Ascending aorta (tissue), 2 donors: Measurements from ENCODE around the gene CREB5. TPM values are rescaled to one million over a fixed set of nuclear protein-coding genes. Genes with fewer than 3 reads are reported as not detected.

ENCODE experiments used
- DNase-seq, 2 donors: peaks; one replicate each; pipeline ENCODE4 v3.0.0-alpha.2; 2019; ENCODE audit warnings: low spot score in 2 of 2
- H3K27ac ChIP-seq, 2 donors: fragments of 200-600 bp; sonication (generic); one replicate each; pipeline ENCODE4 v1.5.1; 2016 to 2017; ENCODE audit warnings: mild to moderate bottlenecking in 1 of 2
- H3K27me3 ChIP-seq: fragments of 200-600 bp; sonication (generic); one replicate; pipeline ENCODE4 v1.5.1; 2017
- H3K36me3 ChIP-seq, 2 donors: fragments of 200-600 bp; sonication (generic); one replicate each; pipeline ENCODE4 v1.5.1; 2016
- H3K4me1 ChIP-seq, 2 donors: fragments of 200-600 bp; sonication (generic); one replicate each; pipeline ENCODE4 v1.5.1; 2016 to 2017; ENCODE audit warnings: mild to moderate bottlenecking in 1 of 2
- H3K4me3 ChIP-seq, 2 donors: fragments of 200-600 bp; sonication (generic); one replicate each; pipeline ENCODE4 v1.5.1; 2016 to 2017; ENCODE audit warnings: mild to moderate bottlenecking in 1 of 2
- H3K9me3 ChIP-seq, 2 donors: fragments of 200-600 bp; sonication (generic); one replicate each; pipeline ENCODE4 v1.5.1; 2016
- intact Hi-C: fragments of 100-400 bp; cut with DNase I; formaldehyde crosslinking; loops from one replicate; pipeline ENCODE4 v1.15.1; 2023
- total RNA-seq: library from RNA; depleted of rRNA; stranded (reverse); fragments of >200 nt; gene quantifications from one replicate; pipeline ENCODE4 v1.1.0, GENCODE V29; 2016
- TF ChIP-seq, protein P1 (sequence below), 3 experiments: fragments of 200-600 bp in 2 of 3; fragments of 450-650 bp in 1 of 3; sonication (generic) in 2 of 3; IDR thresholded peaks; one replicate each; pipeline ENCODE4 v1.5.1; 2016 to 2019; ENCODE audit warnings: antibody characterized with exemption in 3 of 3, mild to moderate bottlenecking in 1 of 3, moderate library complexity in 1 of 3

Gene CREB5
- total RNA-seq, 1 donor from 2014 or later, result 143 TPM

DNA sequence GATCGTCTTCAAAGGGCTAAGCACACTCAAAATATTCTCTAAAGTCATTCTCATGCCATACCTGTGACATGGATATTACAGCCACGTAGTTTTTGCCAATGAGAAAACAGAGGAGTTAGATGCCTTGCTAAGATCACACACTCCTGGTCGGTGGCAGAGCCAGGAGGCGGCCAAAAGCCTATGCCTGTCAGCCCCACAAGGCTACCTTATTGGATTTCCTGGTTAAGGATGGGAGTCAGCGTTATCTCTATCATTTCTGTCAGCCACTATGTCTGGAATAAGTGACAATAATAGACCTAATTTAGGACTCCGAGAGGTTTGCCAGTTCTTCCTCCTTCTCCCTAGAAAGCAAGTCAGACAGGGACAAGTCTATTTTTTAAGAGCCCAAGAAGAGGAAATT, 295.0 kb downstream of the CREB5 start:
- Histone ChIP-seq H3K4me1 (no peaks in the 10 kb centered on the region), H3K27ac (no peak overlapping the region), H3K27me3 (no peaks in the 10 kb centered on the region), H3K4me3 (no peak overlapping the region), H3K36me3 (no peaks in the 10 kb centered on the region), H3K9me3 (no peaks in the 10 kb centered on the region)
- no peak for DNase-seq
- intact Hi-C loops, result no loop called here
- TF ChIP-seq, protein P1, sequence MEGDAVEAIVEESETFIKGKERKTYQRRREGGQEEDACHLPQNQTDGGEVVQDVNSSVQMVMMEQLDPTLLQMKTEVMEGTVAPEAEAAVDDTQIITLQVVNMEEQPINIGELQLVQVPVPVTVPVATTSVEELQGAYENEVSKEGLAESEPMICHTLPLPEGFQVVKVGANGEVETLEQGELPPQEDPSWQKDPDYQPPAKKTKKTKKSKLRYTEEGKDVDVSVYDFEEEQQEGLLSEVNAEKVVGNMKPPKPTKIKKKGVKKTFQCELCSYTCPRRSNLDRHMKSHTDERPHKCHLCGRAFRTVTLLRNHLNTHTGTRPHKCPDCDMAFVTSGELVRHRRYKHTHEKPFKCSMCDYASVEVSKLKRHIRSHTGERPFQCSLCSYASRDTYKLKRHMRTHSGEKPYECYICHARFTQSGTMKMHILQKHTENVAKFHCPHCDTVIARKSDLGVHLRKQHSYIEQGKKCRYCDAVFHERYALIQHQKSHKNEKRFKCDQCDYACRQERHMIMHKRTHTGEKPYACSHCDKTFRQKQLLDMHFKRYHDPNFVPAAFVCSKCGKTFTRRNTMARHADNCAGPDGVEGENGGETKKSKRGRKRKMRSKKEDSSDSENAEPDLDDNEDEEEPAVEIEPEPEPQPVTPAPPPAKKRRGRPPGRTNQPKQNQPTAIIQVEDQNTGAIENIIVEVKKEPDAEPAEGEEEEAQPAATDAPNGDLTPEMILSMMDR (IDR thresholded peaks at IDR 0.05), result no peak

DNA sequence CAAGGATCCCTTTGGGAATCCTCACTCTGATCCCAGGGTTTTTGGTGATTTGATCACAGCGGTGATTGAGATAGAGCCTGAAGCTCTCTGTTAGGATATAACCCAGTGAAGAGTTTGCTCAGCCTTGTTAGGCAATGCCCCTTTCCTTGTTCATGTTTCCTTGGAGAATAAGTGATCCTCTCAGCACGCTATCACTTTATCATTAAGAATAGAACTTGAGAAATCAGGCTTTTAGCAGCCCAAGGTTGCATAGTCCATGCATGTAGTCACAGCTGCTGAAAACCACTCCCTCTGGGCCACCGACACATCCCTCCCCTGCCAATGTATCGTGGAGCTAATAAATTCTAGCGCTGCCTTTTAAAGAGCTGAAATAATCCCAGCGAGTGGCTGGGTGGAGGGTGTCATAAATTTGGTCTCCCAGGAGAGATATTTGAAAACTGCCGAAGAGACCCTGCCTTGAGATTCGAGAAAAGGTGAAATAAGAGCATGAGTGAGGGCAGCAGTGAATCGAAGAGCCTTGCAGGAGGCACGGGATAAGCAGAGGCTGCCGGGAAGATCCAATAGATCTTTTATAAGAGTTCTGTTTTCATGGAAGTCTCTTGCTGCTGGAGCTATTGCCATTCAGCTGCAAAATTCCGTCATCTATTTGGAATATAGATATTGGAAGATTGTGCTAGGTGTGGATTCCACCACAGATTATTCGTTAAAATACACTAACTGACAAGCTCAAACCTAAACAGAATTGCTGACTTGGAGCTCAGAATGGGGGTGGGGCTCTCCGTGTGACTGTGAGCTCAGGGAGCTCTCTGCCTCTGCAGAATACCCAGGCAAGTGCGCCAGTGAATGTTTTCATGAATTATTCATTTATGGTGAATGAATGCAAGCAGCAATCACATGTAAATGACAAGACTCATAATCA, 296.0 kb downstream of the CREB5 start:
- Histone ChIP-seq H3K27me3 (no peaks in the 10 kb centered on the region), H3K36me3 (no peaks in the 10 kb centered on the region), H3K4me3 (peak overlapping the region; percentile 2 to 47), H3K4me1 (no peaks in the 10 kb centered on the region), H3K27ac (no peak overlapping the region), H3K9me3 (no peaks in the 10 kb centered on the region)
- intact Hi-C loops, result no loop called here
- TF ChIP-seq, protein P1 (IDR thresholded peaks at IDR 0.05), result no peak
- DNase-seq, result no peak

DNA sequence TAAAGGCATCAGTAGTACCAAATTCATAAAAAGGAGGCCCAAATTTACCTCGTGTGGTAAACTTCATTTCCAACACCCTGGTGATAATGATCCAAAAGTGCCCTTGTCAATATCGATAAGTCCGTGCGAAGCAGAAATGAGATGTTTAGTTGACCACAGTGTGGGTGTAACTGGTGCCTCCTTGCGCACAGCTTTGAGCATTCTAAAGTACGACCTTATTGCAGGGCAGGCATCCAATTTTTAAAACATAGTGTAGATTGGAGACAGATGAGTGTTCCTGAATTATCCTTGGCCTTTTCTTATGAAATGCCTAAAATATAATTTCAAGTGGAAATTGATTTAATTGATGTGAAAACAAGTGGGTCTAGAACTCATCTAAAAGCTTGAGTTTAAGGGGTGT, 297.4 kb downstream of the CREB5 start:
- no peaks in the 10 kb centered on the region for H3K9me3 ChIP-seq
- H3K4me3 ChIP-seq, result no peak overlapping the region
- no peak overlapping the region for H3K27ac ChIP-seq
- no peaks in the 10 kb centered on the region for H3K36me3 ChIP-seq
- intact Hi-C loops, result no loop called here
- H3K27me3 ChIP-seq, result no peaks in the 10 kb centered on the region
- no peaks in the 10 kb centered on the region for H3K4me1 ChIP-seq
- TF ChIP-seq, protein P1 (IDR thresholded peaks at IDR 0.05), result no peak
- DNase-seq, result no peak

DNA sequence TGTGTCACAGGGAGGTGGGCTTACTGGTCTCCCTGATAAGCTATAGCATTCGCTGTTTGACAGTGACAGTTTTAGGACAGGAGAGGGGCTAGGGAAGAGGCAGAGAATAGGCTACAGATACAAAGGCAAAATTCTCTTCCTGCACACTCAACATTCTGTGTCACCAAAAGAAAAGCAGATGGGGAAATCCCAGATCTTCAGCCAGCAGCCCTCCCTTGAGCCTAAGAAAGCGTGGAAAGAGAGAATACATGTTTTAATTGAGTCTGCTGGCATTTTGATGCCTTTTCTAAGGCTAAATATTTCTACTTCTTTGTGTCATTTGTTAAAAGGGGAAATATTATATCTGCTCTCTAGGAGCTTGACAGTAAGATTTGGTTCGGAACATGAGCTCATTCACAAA, 298.8 kb downstream of the CREB5 start:
- no peaks in the 10 kb centered on the region for H3K9me3 ChIP-seq
- no peaks in the 10 kb centered on the region for H3K27me3 ChIP-seq
- no peaks in the 10 kb centered on the region for H3K36me3 ChIP-seq
- no peak for DNase-seq
- H3K27ac ChIP-seq, result no peak overlapping the region
- TF ChIP-seq, protein P1 (IDR thresholded peaks at IDR 0.05), result no peak
- intact Hi-C loops, result no loop called here
- no peaks in the 10 kb centered on the region for H3K4me1 ChIP-seq
- H3K4me3 ChIP-seq, result no peak overlapping the region

DNA sequence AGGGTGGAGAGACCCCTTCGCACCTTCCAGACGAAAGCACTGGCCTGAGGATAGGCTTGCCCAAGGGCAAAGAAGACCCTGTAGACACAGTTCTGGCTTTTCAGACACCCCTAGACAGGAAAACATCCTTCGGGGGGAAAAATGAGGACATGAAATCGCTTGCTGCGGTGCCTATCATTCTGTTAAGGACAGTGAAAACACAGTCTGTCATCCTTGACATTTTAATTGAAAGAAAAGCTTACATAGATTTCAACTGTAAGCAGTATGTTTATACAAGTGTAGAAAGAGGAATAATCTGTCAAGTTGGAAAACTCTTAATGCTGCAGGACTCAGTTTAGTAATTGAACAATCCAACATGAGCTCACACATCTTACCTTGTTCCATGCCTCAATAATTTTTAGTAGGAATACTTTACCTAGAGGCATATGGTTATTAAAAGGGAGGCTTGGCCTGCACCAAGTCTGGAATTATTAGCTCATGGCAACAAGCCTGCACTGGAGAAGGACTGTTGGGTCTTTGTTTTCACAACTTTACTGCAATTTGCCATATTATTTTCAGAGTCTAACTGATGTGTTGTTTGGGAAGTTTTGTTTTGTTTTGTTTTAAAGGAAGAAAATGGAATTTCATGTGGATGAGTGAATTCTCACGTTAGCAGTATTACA, 302.3 kb downstream of the CREB5 start:
- Histone ChIP-seq H3K27me3 (no peaks in the 10 kb centered on the region), H3K27ac (no peak overlapping the region), H3K4me3 (no peak overlapping the region), H3K36me3 (peaks cover 0 to 4% of the 10 kb centered on the region in 2 donors), H3K9me3 (no peaks in the 10 kb centered on the region), H3K4me1 (no peaks in the 10 kb centered on the region)
- no peak for DNase-seq
- intact Hi-C loops, result no loop called here
- TF ChIP-seq, protein P1 (IDR thresholded peaks at IDR 0.05), result no peak
